DOHH2 (cell line): ENCODE data around the gene KBTBD4.

ENCODE experiments used
- CTCF ChIP-seq: fragments of 200-600 bp; sonication (generic); IDR thresholded peaks from one replicate; pipeline ENCODE4 v1.5.1; 2014; ENCODE audit warnings: antibody characterized with exemption, mild to moderate bottlenecking, low read depth, low read length; ENCODE audit not compliant: poor library complexity, severe bottlenecking
- EZH2phosphoT487 ChIP-seq: fragments of 200-600 bp; sonication (generic); IDR thresholded peaks from 2 replicates; pipeline ENCODE4 v1.6.1; 2017; ENCODE audit warnings: borderline replicate concordance, mild to moderate bottlenecking, antibody characterized with exemption, low read length, moderate library complexity, mixed read lengths

GRCh38 chr11:47578524-47579494 lies at the start of gene KBTBD4, which contains the start of gene NDUFS3:
- TF ChIP-seq EZH2phosphoT487 = no peak
- TF ChIP-seq CTCF = no peak
